Stimulated activated CD4-positive, alpha-beta T cell treated with anti-CD3 and anti-CD28 coated beads, TNF-alpha, amount 100 ng/mL, for 4 hours (primary cell): ENCODE results near the gene TSPEAR.
"Not testable (repeated sequence)": the region's sequence is repeated elsewhere in the genome, so short reads cannot be mapped to it uniquely, and the experiment has no call there.

ENCODE experiments used
- DNase-seq, 3 experiments: peaks; one replicate each; pipeline ENCODE4 v3.0.0-alpha.2; 2020; ENCODE audit warnings: low read depth in 3 of 3

The TSPEAR gene

GRCh38 chr21:44503901-44504399, 207.4 kb downstream of the TSPEAR start:
- no peak for DNase-seq

GRCh38 chr21:44503006-44503889, 208.1 kb downstream of the TSPEAR start:
- DNase-seq: not testable (repeated sequence)

- DNase-seq: no peak
These were observed 209.0 kb downstream of the TSPEAR start for GRCh38 chr21:44502171-44502958.

GRCh38 chr21:44500111-44500510, 211.3 kb downstream of the TSPEAR start:
- no peak for DNase-seq

- no peak for DNase-seq
These were observed 211.7 kb downstream of the TSPEAR start for GRCh38 chr21:44499631-44500030.

GRCh38 chr21:44499211-44499560, 212.2 kb downstream of the TSPEAR start:
- no peak for DNase-seq

- DNase-seq: no peak
These were observed 212.8 kb downstream of the TSPEAR start for GRCh38 chr21:44498280-44499210.

GRCh38 chr21:44497703-44498126, 213.7 kb downstream of the TSPEAR start:
- DNase-seq: no peak

- DNase-seq: no peak
These were observed 214.5 kb downstream of the TSPEAR start for GRCh38 chr21:44496564-44497550.

- DNase-seq: no peak
These were observed 215.5 kb downstream of the TSPEAR start for GRCh38 chr21:44495611-44496563.

- no peak for DNase-seq
These were observed 216.4 kb downstream of the TSPEAR start for GRCh38 chr21:44494956-44495355.

- no peak for DNase-seq
These were observed 217.0 kb downstream of the TSPEAR start for GRCh38 chr21:44494418-44494817.

- no peak for DNase-seq
These were observed 218.6 kb downstream of the TSPEAR start for GRCh38 chr21:44492567-44493385.

- no peak for DNase-seq
These were observed 220.6 kb downstream of the TSPEAR start for GRCh38 chr21:44490816-44491215.

- DNase-seq: no peak
These were observed 221.0 kb downstream of the TSPEAR start for GRCh38 chr21:44490405-44490804.

- no peak for DNase-seq
These were observed 221.4 kb downstream of the TSPEAR start for GRCh38 chr21:44489962-44490361.

- DNase-seq: no peak
These were observed 223.5 kb downstream of the TSPEAR start for GRCh38 chr21:44487831-44488230.

GRCh38 chr21:44486302-44486701, 225.1 kb downstream of the TSPEAR start:
- DNase-seq: no peak
